ENCODE measurements around the gene TRIML1.

TRIML1 gene, protein sequence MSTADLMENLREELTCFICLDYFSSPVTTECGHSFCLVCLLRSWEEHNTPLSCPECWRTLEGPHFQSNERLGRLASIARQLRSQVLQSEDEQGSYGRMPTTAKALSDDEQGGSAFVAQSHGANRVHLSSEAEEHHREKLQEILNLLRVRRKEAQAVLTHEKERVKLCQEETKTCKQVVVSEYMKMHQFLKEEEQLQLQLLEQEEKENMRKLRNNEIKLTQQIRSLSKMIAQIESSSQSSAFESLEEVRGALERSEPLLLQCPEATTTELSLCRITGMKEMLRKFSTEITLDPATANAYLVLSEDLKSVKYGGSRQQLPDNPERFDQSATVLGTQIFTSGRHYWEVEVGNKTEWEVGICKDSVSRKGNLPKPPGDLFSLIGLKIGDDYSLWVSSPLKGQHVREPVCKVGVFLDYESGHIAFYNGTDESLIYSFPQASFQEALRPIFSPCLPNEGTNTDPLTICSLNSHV

GRCh38 chr4:188139141-188139540, at the start of gene TRIML1:
Gene TRIML1 (plus strand): TSS chr4:188139441. CDS start chr4:188139559, 118 bp downstream.
- no peaks in the 10 kb centered on the region for H3K27me3 ChIP-seq (ENCODE audit: control insufficient read depth, insufficient read depth, low read length)
- no peak within 1 kb of the TSS for H3K4me3 ChIP-seq (ENCODE audit: low read depth, low read length)
- no peak within 1 kb of the TSS for H3K9ac ChIP-seq (ENCODE audit: low read depth, low read length)
- no peaks in the 10 kb centered on the region for H3K9me3 ChIP-seq (ENCODE audit: control insufficient read depth, insufficient read depth, low read length)
- no peaks in the 10 kb centered on the region for H3K4me1 ChIP-seq (ENCODE audit: control insufficient read depth, insufficient read depth, low read length)
- H3K36me3 ChIP-seq (ENCODE audit: control insufficient read depth, insufficient read depth, low read length), result no peaks in the 10 kb centered on the region

GRCh38 chr4:188092824-188093223, 46.4 kb upstream of the TRIML1 start:
- Histone ChIP-seq H3K4me1 (ENCODE audit: control insufficient read depth, insufficient read depth, low read length) (no peaks in the 10 kb centered on the region), H3K36me3 (ENCODE audit: control insufficient read depth, insufficient read depth, low read length) (peaks cover 17% of the 10 kb centered on the region)

DNA sequence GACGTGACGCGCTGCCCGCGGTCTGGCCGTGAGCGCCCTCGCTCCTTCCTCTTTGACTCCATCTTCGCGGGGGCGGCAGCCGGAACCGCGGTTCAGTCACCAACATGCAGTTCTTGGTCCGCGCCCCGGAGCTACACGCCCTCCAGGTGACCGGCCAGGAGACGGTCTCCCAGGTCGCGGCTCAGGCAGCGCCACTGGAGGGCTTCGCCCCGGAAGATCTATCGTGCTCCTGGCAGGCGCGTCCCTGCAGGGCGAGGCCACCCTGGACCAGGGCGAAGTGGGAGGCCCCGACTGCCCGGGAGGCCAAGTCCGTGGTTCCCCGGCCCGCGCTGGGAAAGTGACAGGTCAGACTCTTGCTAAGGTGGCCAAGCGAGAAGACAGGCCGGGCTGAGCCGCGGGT, 32.8 kb upstream of the TRIML1 start:
- H3K4me3 ChIP-seq (ENCODE audit: low read depth, low read length), result no peak overlapping the region
- peaks cover 23% of the 10 kb centered on the region for H3K4me1 ChIP-seq (ENCODE audit: control insufficient read depth, insufficient read depth, low read length)
- no peak overlapping the region for H3K9ac ChIP-seq (ENCODE audit: low read depth, low read length)
- H3K27me3 ChIP-seq (ENCODE audit: control insufficient read depth, insufficient read depth, low read length), result no peaks in the 10 kb centered on the region
- peaks cover 10% of the 10 kb centered on the region for H3K36me3 ChIP-seq (ENCODE audit: control insufficient read depth, insufficient read depth, low read length)
- no peaks in the 10 kb centered on the region for H3K9me3 ChIP-seq (ENCODE audit: control insufficient read depth, insufficient read depth, low read length)

More at GRCh38 chr4:188092824-188093223, 46.4 kb upstream of the TRIML1 start:
- no peak overlapping the region for H3K9ac ChIP-seq (ENCODE audit: low read depth, low read length)
- no peak overlapping the region for H3K4me3 ChIP-seq (ENCODE audit: low read depth, low read length)
- H3K9me3 ChIP-seq (ENCODE audit: control insufficient read depth, insufficient read depth, low read length), result no peaks in the 10 kb centered on the region
- H3K27me3 ChIP-seq (ENCODE audit: control insufficient read depth, insufficient read depth, low read length), result no peaks in the 10 kb centered on the region

DNA sequence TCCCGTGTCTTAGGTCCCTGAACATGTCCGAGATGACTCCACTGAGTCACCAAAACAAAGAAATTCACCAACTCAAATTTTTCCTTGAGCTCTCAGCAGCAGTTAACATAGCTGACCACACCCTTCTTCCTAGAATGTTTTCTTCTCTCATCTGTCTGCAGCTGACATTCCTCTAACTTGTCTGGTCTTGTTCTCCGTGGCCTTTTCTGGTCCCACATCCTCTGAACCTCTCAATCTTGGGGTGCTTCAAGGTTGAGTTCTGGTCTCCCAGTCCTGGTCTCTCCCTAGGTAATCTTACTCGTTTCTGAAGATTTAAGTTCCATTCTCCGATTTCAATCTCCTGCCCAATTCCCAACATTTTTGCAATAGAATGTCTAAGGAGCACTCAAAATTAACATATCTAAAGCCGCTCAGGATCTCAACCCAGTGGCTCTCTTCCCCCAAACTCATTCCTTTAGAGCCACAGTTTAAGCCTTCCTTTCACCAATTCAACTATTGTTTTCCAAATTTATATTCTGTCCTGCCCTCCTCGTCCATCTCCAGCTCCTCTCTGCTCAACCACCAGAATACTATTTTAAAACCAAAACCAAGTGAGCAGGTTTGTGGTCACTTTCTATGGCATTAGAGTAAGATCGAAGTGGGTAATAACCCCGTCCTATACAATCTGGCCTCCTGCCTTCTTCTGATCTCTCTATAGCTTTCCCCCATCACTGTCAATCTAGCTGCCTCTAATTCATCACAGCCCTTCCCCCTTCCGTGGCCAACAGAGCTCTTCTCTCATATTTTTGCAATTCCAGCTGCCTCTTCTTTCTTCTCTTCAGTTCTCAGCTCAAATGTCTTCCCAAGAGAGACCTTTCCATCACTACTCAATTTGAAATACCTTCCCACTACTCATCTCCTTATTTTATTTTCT, 31.1 kb upstream of the TRIML1 start:
- Histone ChIP-seq H3K27me3 (ENCODE audit: control insufficient read depth, insufficient read depth, low read length) (no peaks in the 10 kb centered on the region), H3K4me3 (ENCODE audit: low read depth, low read length) (peak overlapping the region; percentile 45), H3K36me3 (ENCODE audit: control insufficient read depth, insufficient read depth, low read length) (peaks cover 10% of the 10 kb centered on the region), H3K9me3 (ENCODE audit: control insufficient read depth, insufficient read depth, low read length) (no peaks in the 10 kb centered on the region), H3K4me1 (ENCODE audit: control insufficient read depth, insufficient read depth, low read length) (peaks cover 23% of the 10 kb centered on the region), H3K9ac (ENCODE audit: low read depth, low read length) (peak overlapping the region; percentile 62)

GRCh38 chr4:188109157-188109755, 30.0 kb upstream of the TRIML1 start, which contains the start of gene TRIML2:
Gene TRIML2 (minus strand): TSS chr4:188109603. CDS start chr4:188105368, 4,235 bp downstream.
- Histone ChIP-seq H3K27me3 (ENCODE audit: control insufficient read depth, insufficient read depth, low read length) (no peaks in the 10 kb centered on the region), H3K9ac (ENCODE audit: low read depth, low read length) (peak within 1 kb of the TSS; percentile 70), H3K9me3 (ENCODE audit: control insufficient read depth, insufficient read depth, low read length) (no peaks in the 10 kb centered on the region), H3K4me1 (ENCODE audit: control insufficient read depth, insufficient read depth, low read length) (peaks cover 23% of the 10 kb centered on the region), H3K4me3 (ENCODE audit: low read depth, low read length) (peak within 1 kb of the TSS; percentile 45), H3K36me3 (ENCODE audit: control insufficient read depth, insufficient read depth, low read length) (peaks cover 10% of the 10 kb centered on the region)

- Histone ChIP-seq H3K27me3 (ENCODE audit: control insufficient read depth, insufficient read depth, low read length) (no peaks in the 10 kb centered on the region), H3K9ac (ENCODE audit: low read depth, low read length) (peak overlapping the region; percentile 70), H3K36me3 (ENCODE audit: control insufficient read depth, insufficient read depth, low read length) (peaks cover 8% of the 10 kb centered on the region), H3K4me1 (ENCODE audit: control insufficient read depth, insufficient read depth, low read length) (peaks cover 23% of the 10 kb centered on the region), H3K4me3 (ENCODE audit: low read depth, low read length) (peak overlapping the region; percentile 45), H3K9me3 (ENCODE audit: control insufficient read depth, insufficient read depth, low read length) (no peaks in the 10 kb centered on the region)
Observed at GRCh38 chr4:188110036-188110435, 29.2 kb upstream of the TRIML1 start.

- Histone ChIP-seq H3K9ac (ENCODE audit: low read depth, low read length) (no peak overlapping the region), H3K27me3 (ENCODE audit: control insufficient read depth, insufficient read depth, low read length) (no peaks in the 10 kb centered on the region), H3K4me3 (ENCODE audit: low read depth, low read length) (no peak overlapping the region), H3K9me3 (ENCODE audit: control insufficient read depth, insufficient read depth, low read length) (no peaks in the 10 kb centered on the region), H3K36me3 (ENCODE audit: control insufficient read depth, insufficient read depth, low read length) (no peaks in the 10 kb centered on the region), H3K4me1 (ENCODE audit: control insufficient read depth, insufficient read depth, low read length) (peaks cover 23% of the 10 kb centered on the region)
Observed at GRCh38 chr4:188110741-188111471, 28.3 kb upstream of the TRIML1 start.

GRCh38 chr4:188111955-188112354, 27.3 kb upstream of the TRIML1 start:
- Histone ChIP-seq H3K9me3 (ENCODE audit: control insufficient read depth, insufficient read depth, low read length) (no peaks in the 10 kb centered on the region), H3K4me1 (ENCODE audit: control insufficient read depth, insufficient read depth, low read length) (peaks cover 23% of the 10 kb centered on the region), H3K27me3 (ENCODE audit: control insufficient read depth, insufficient read depth, low read length) (no peaks in the 10 kb centered on the region), H3K36me3 (ENCODE audit: control insufficient read depth, insufficient read depth, low read length) (no peaks in the 10 kb centered on the region), H3K9ac (ENCODE audit: low read depth, low read length) (no peak overlapping the region), H3K4me3 (ENCODE audit: low read depth, low read length) (no peak overlapping the region)

GRCh38 chr4:188113156-188113555, 26.1 kb upstream of the TRIML1 start:
- Histone ChIP-seq H3K9me3 (ENCODE audit: control insufficient read depth, insufficient read depth, low read length) (no peaks in the 10 kb centered on the region), H3K9ac (ENCODE audit: low read depth, low read length) (no peak overlapping the region), H3K36me3 (ENCODE audit: control insufficient read depth, insufficient read depth, low read length) (no peaks in the 10 kb centered on the region), H3K27me3 (ENCODE audit: control insufficient read depth, insufficient read depth, low read length) (no peaks in the 10 kb centered on the region), H3K4me3 (ENCODE audit: low read depth, low read length) (no peak overlapping the region), H3K4me1 (ENCODE audit: control insufficient read depth, insufficient read depth, low read length) (peaks cover 13% of the 10 kb centered on the region)

DNA sequence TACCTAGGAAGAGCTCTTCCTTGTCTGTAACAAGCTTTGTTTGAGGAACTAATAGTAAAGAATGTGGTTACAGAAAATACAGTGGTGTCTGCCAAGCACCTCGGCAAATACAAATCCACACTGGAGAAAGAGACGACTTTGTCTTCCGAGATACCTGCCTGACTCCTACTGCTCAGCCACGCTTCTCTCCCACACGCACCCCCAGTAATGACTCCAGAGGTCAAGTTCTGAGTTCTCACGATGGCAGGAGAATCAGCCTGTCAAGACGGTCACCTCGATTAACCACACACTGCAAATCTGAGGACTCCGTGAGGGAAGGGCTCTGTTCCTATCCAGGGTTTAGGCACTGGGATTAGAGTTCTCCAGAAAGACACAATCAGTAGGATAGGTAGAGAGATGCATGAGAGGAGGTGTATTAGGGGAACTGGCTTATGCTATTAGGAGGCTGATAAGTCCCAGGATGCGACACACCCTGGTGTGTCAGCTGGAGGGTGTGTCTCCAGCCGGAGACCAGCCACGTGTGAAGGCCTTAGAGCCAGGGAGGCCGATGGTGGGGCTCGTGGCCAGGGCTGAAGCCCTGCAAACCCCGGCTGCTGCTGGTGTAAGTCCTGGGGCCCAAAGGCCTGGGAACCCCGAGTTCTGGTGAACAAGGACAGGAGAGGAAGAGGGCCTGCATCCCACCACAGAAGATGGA, 21.5 kb upstream of the TRIML1 start:
- Histone ChIP-seq H3K4me3 (ENCODE audit: low read depth, low read length) (no peak overlapping the region), H3K9ac (ENCODE audit: low read depth, low read length) (no peak overlapping the region), H3K4me1 (ENCODE audit: control insufficient read depth, insufficient read depth, low read length) (peaks cover 9% of the 10 kb centered on the region), H3K36me3 (ENCODE audit: control insufficient read depth, insufficient read depth, low read length) (no peaks in the 10 kb centered on the region), H3K27me3 (ENCODE audit: control insufficient read depth, insufficient read depth, low read length) (no peaks in the 10 kb centered on the region), H3K9me3 (ENCODE audit: control insufficient read depth, insufficient read depth, low read length) (no peaks in the 10 kb centered on the region)

All from iPS-15b (cell line).